PC-3 (cell line): ENCODE results near the gene RUFY4. TPM values are rescaled to one million over a fixed set of nuclear protein-coding genes. Genes with fewer than 3 reads are reported as not detected.
A peak's percentile ranks its signal among the peaks of the same experiment; 100 is the strongest.
"Not testable (repeated sequence)": the region's sequence is repeated elsewhere in the genome, so short reads cannot be mapped to it uniquely, and the experiment has no call there.

Source experiments
- ATAC-seq: fragments of 200-7000 bp; cut with Tn5 transposase; 2 replicates; pipeline ENCODE4 v1.9.1; 2020; ENCODE audit warnings: mild to moderate bottlenecking, moderate library complexity
- Bru-seq: library from RNA; stranded (reverse); fragments of 400-500 nt; gene quantifications from one replicate; lab custom pipeline; 2021; lab: Mats Ljungman, UMichigan
- BruChase-seq, 2 experiments: library from RNA; stranded (reverse); fragments of 400-500 nt; gene quantifications; one replicate each; lab custom pipeline; 2021; lab: Mats Ljungman, UMichigan
- BruUV-seq: library from RNA; stranded (reverse); fragments of 400-500 nt; replicated peaks from 2 replicates; lab custom pipeline; 2021; lab: Mats Ljungman, UMichigan
- CTCF ChIA-PET: fragments of 300-600 bp; sonication (Branson Sonifier 250); formaldehyde crosslinking; loops from one replicate; lab custom pipeline; 2022; ENCODE audit warnings: antibody characterized with exemption; lab: Charles Lee
- POLR2A ChIA-PET: fragments of 300-600 bp; sonication (Branson Sonifier 250); formaldehyde crosslinking; loops from one replicate; lab custom pipeline; 2022; ENCODE audit warnings: antibody characterized with exemption; ENCODE audit not compliant: unreplicated experiment; lab: Charles Lee
- DNase-seq: peaks from one replicate; pipeline ENCODE4 v3.0.0-alpha.2; 2015
- H2AFZ ChIP-seq: fragments of 300-600 bp; sonication (generic); 2 replicates; pipeline ENCODE4 v1.6.0; 2016; ENCODE audit warnings: antibody characterized with exemption, low read length
- H3F3A ChIP-seq: fragments of 300-600 bp; sonication (generic); one replicate; pipeline ENCODE4 v1.6.0; 2017; ENCODE audit warnings: antibody characterized with exemption, low read length, control low read depth, mild to moderate bottlenecking; ENCODE audit not compliant: unreplicated experiment
- H3K27ac ChIP-seq: fragments of 300-600 bp; sonication (generic); 2 replicates; pipeline ENCODE4 v1.5.1; 2016; ENCODE audit warnings: mild to moderate bottlenecking, low read length
- H3K27me3 ChIP-seq: fragments of 300-600 bp; sonication (generic); 2 replicates; pipeline ENCODE4 v1.6.1; 2016; ENCODE audit warnings: low read length, mixed read lengths
- H3K36me3 ChIP-seq: fragments of 300-600 bp; sonication (generic); 2 replicates; pipeline ENCODE4 v1.6.1; 2016; ENCODE audit warnings: low read depth, mixed run types, low read length, mixed read lengths
- H3K4me1 ChIP-seq: fragments of 300-600 bp; sonication (generic); 2 replicates; pipeline ENCODE4 v1.5.1; 2016; ENCODE audit warnings: low read length; ENCODE audit not compliant: insufficient read depth
- H3K4me2 ChIP-seq: fragments of 300-600 bp; sonication (generic); 2 replicates; pipeline ENCODE4 v1.6.0; 2016; ENCODE audit warnings: low read length
- H3K4me3 ChIP-seq: fragments of 300-600 bp; sonication (generic); 2 replicates; pipeline ENCODE4 v1.5.1; 2016; ENCODE audit warnings: mild to moderate bottlenecking, low read length, mixed read lengths
- H3K79me2 ChIP-seq: fragments of 300-600 bp; sonication (generic); 2 replicates; pipeline ENCODE4 v1.6.1; 2017; ENCODE audit warnings: low read length, mixed read lengths
- H3K9ac ChIP-seq: fragments of 300-600 bp; sonication (generic); 2 replicates; pipeline ENCODE4 v1.6.0; 2016; ENCODE audit warnings: mild to moderate bottlenecking, low read length
- H3K9me2 ChIP-seq: fragments of 300-600 bp; sonication (generic); replicated peaks from 2 replicates; pipeline ENCODE4 v1.6.1; 2016; ENCODE audit warnings: mixed run types, low read length, mixed read lengths
- H3K9me3 ChIP-seq: fragments of 300-600 bp; sonication (generic); 2 replicates; pipeline ENCODE4 v1.6.1; 2016; ENCODE audit warnings: low read length, mixed read lengths
- H4K20me1 ChIP-seq: fragments of 300-600 bp; sonication (generic); 2 replicates; pipeline ENCODE4 v1.6.1; 2016; ENCODE audit warnings: low read length, mixed read lengths
- CTCF ChIP-seq: fragments of 300-600 bp; sonication (generic); conservative IDR thresholded peaks from 2 replicates; pipeline ENCODE4 v1.5.1; 2017; ENCODE audit warnings: antibody characterized with exemption, low read depth, mild to moderate bottlenecking, low read length
- EZH2 ChIP-seq: fragments of 300-600 bp; sonication (generic); IDR thresholded peaks from one replicate; pipeline ENCODE4 v1.6.1; 2017; ENCODE audit warnings: antibody characterized with exemption, mild to moderate bottlenecking, low read length; ENCODE audit not compliant: unreplicated experiment
- EZH2phosphoT487 ChIP-seq: fragments of 300-600 bp; sonication (generic); IDR thresholded peaks from 2 replicates; pipeline ENCODE4 v1.6.1; 2018; ENCODE audit warnings: mild to moderate bottlenecking, antibody characterized with exemption, low read length, borderline replicate concordance
- intact Hi-C: fragments of 100-400 bp; cut with micrococcal nuclease; formaldehyde crosslinking; loops from 2 replicates; pipeline ENCODE4 v1.9.0; 2023
- long read RNA-seq: library from polyadenylated mRNA; unstranded; transcript quantifications from one replicate; pipeline ENCODE4 v2.0.0, GENCODE V29; 2021; ENCODE audit not compliant: unreplicated experiment
- total RNA-seq: library from RNA; depleted of rRNA; stranded (reverse); fragments of >200 nt; gene quantifications from 2 replicates; pipeline ENCODE4 v1.2.3, GENCODE V29; 2014; rRNA removed

The RUFY4 gene
- not detected in 2 replicates for total RNA-seq
- Bru-seq, nascent RNA, result not detected
- BruChase-seq, experiment 1, labeled RNA remaining after a 6-hour chase, result not detected
- BruChase-seq, experiment 2, labeled RNA remaining after a 2-hour chase, result not detected
- long read RNA-seq, result 0 reads

GRCh38 chr2:218068721-218069334 lies at the start of gene RUFY4:
RUFY4 (plus strand) TSS chr2:218069253; CDS start chr2:218070606, 1,353 bp downstream.
- not testable (repeated sequence) for H3K4me1 ChIP-seq, BruUV-seq

GRCh38 chr2:218019411-218020060 lies 49.5 kb upstream of the RUFY4 start:
- H3K9me2 ChIP-seq, result no peaks in the 10 kb centered on the region
- no peaks in the 10 kb centered on the region for H3K4me1 ChIP-seq
- no peaks in the 10 kb centered on the region for H3K27me3 ChIP-seq
- no peak overlapping the region for H3K27ac ChIP-seq
- ChIA-PET CTCF (no interaction called here), POLR2A (no interaction called here)
- no peaks in the 10 kb centered on the region for H3K79me2 ChIP-seq
- H3K4me3 ChIP-seq, result no peak overlapping the region
- ATAC-seq, result no peak
- H3K36me3 ChIP-seq, result no peaks in the 10 kb centered on the region
- intact Hi-C loops, result no loop called here
- no peak for DNase-seq
- no peaks in the 10 kb centered on the region for H4K20me1 ChIP-seq
- no peaks in the 10 kb centered on the region for H3K9me3 ChIP-seq
- BruUV-seq, result no TSS peak
- H3F3A ChIP-seq, result no peaks in the 10 kb centered on the region
- TF ChIP-seq EZH2 (no peak), EZH2phosphoT487 (no peak), CTCF (no peak)
- H3K9ac ChIP-seq, result no peak overlapping the region
- H2AFZ ChIP-seq, result no peak overlapping the region
- H3K4me2 ChIP-seq, result no peak overlapping the region

More at GRCh38 chr2:218068721-218069334, at the start of gene RUFY4:
- TF ChIP-seq CTCF, result peak; percentile 69
- H3K9ac ChIP-seq, H3K9me3 ChIP-seq, H3K36me3 ChIP-seq, H3F3A ChIP-seq, H3K27ac ChIP-seq, intact Hi-C loops, H2AFZ ChIP-seq, H3K79me2 ChIP-seq, H3K9me2 ChIP-seq, H4K20me1 ChIP-seq: not testable (repeated sequence)
- CTCF ChIA-PET, result interaction anchor here (0.6 to 1.0 kb wide), 3 partner anchors 75 to 283 kb away, joined by 3 to 4 read pairs (median 3); no protein-coding TSS in a partner anchor
- POLR2A ChIA-PET, result interaction anchor here (0.6 kb wide), 1 partner anchor 26 kb away, joined by 3 read pairs; no protein-coding TSS in a partner anchor
- ATAC-seq (peak; percentile 84), DNase-seq (peak; percentile 66)
- Histone ChIP-seq H3K4me3 (peak within 1 kb of the TSS; percentile 58), H3K4me2 (peak within 1 kb of the TSS; percentile 68), H3K27me3 (peaks cover 54% of the 10 kb centered on the region)

GRCh38 chr2:218020281-218020680 lies 48.8 kb upstream of the RUFY4 start:
- intact Hi-C loops, result no loop called here
- Histone ChIP-seq H3K27ac (no peak overlapping the region), H3K9me3 (no peaks in the 10 kb centered on the region), H3F3A (no peaks in the 10 kb centered on the region), H3K9me2 (no peaks in the 10 kb centered on the region), H3K79me2 (no peaks in the 10 kb centered on the region), H3K9ac (no peak overlapping the region), H3K36me3 (no peaks in the 10 kb centered on the region), H3K27me3 (no peaks in the 10 kb centered on the region), H3K4me3 (no peak overlapping the region), H2AFZ (no peak overlapping the region), H3K4me2 (no peak overlapping the region), H3K4me1 (no peaks in the 10 kb centered on the region), H4K20me1 (no peaks in the 10 kb centered on the region)
- no TSS peak for BruUV-seq
- ChIA-PET POLR2A (no interaction called here), CTCF (no interaction called here)
- DNase-seq (no peak), ATAC-seq (no peak)
- no peak for TF ChIP-seq EZH2
- TF ChIP-seq EZH2phosphoT487, result no peak
- TF ChIP-seq CTCF, result no peak
